ENCODE measurements around the gene KCTD16.

GRCh38 chr5:144284036-144284435 lies 113.4 kb downstream of the KCTD16 start:
- TF ChIP-seq CTCF (IDR thresholded peaks at IDR 0.05) (no peak), ZFX (IDR thresholded peaks at IDR 0.05; ENCODE audit: borderline replicate concordance) (no peak)
